Activated CD8-positive, alpha-beta memory T cell treated with anti-CD3 and anti-CD28 coated beads for 1 hour (primary cell): ENCODE results near the gene NHS.

Experiments used
- DNase-seq, 2 donors: peaks; one replicate each; pipeline ENCODE4 v3.0.0-alpha.2; 2020; ENCODE audit warnings: low read depth in 1 of 2; ENCODE audit errors: extremely low read depth in 1 of 2

The NHS gene

GRCh38 chrX:17405225-17405969 lies 30.4 kb downstream of the NHS start:
- no peak for DNase-seq

- no peak for DNase-seq
Measured at GRCh38 chrX:17409566-17410290, 34.7 kb downstream of the NHS start.

- DNase-seq = no peak
Measured at GRCh38 chrX:17410651-17411050, 35.7 kb downstream of the NHS start.

GRCh38 chrX:17411205-17411604 lies 36.2 kb downstream of the NHS start:
- DNase-seq = no peak

- no peak for DNase-seq
Measured at GRCh38 chrX:17412692-17413091, 37.7 kb downstream of the NHS start.

GRCh38 chrX:17413228-17413627 lies 38.2 kb downstream of the NHS start:
- DNase-seq = no peak

- DNase-seq = no peak
Measured at GRCh38 chrX:17414027-17414658, 39.1 kb downstream of the NHS start.

GRCh38 chrX:17414839-17415238 lies 39.8 kb downstream of the NHS start:
- DNase-seq = no peak

- no peak for DNase-seq
Measured at GRCh38 chrX:17415242-17415810, 40.3 kb downstream of the NHS start.

GRCh38 chrX:17417372-17417771 lies 42.4 kb downstream of the NHS start:
- no peak for DNase-seq

- DNase-seq = no peak
Measured at GRCh38 chrX:17425136-17425535, 50.1 kb downstream of the NHS start.

GRCh38 chrX:17425551-17425950 lies 50.6 kb downstream of the NHS start:
- DNase-seq = no peak

GRCh38 chrX:17431171-17431570 lies 56.2 kb downstream of the NHS start:
- DNase-seq = no peak

- no peak for DNase-seq
Measured at GRCh38 chrX:17432158-17432557, 57.2 kb downstream of the NHS start.

GRCh38 chrX:17433965-17434364 lies 59.0 kb downstream of the NHS start:
- no peak for DNase-seq

- DNase-seq = no peak
Measured at GRCh38 chrX:17435476-17435875, 60.5 kb downstream of the NHS start.

- no peak for DNase-seq
Measured at GRCh38 chrX:17438221-17438620, 63.2 kb downstream of the NHS start.

- DNase-seq = no peak
Measured at GRCh38 chrX:17440258-17440657, 65.3 kb downstream of the NHS start.

- no peak for DNase-seq
Measured at GRCh38 chrX:17440836-17441235, 65.8 kb downstream of the NHS start.

GRCh38 chrX:17441965-17442364 lies 67.0 kb downstream of the NHS start:
- DNase-seq = no peak

GRCh38 chrX:17442898-17443297 lies 67.9 kb downstream of the NHS start:
- DNase-seq = no peak

- no peak for DNase-seq
Measured at GRCh38 chrX:17443556-17443955, 68.6 kb downstream of the NHS start.
